HepG2 (cell line): ENCODE results near the gene GTF3C5. TPM values are rescaled to one million over a fixed set of nuclear protein-coding genes. Genes with fewer than 3 reads are reported as not detected.

Experiments
- ATAC-seq: fragments of 200-7000 bp; cut with Tn5 transposase; 3 replicates; pipeline ENCODE4 v1.9.1; 2020; ENCODE audit warnings: mild to moderate bottlenecking, moderate library complexity
- BruUV-seq: library from RNA; stranded (reverse); fragments of 400-500 nt; replicated peaks from 2 replicates; lab custom pipeline; 2021; lab: Mats Ljungman, UMichigan
- CTCF ChIA-PET: fragments of 300-600 bp; formaldehyde crosslinking; extraction: SDS; loops from one replicate; lab custom pipeline; 2021; ENCODE audit warnings: low total read pairs, inconsistent platforms, low intra/inter-chr PET ratio; lab: Yijun Ruan, JAX
- POLR2A ChIA-PET: fragments of 350-600 bp; sonication (Branson Sonifier 250); formaldehyde crosslinking; loops from one replicate; lab custom pipeline; 2020; ENCODE audit warnings: antibody characterized with exemption, inconsistent platforms; lab: Yijun Ruan, JAX
- DNase-seq: peaks from one replicate; pipeline ENCODE4 v3.0.0-alpha.2; 2015; ENCODE audit warnings: low spot score
- FAIRE-seq: peaks from 3 replicates; lab custom pipeline; 2011; peaks lifted over from hg19 to GRCh38; lab: Jason Lieb, UNC
- H2AFZ ChIP-seq: one replicate; pipeline ENCODE4 v1.6.1; 2011; ENCODE audit warnings: low read length, inconsistent platforms
- H3K27ac ChIP-seq: fragments of 300-600 bp; 3 replicates; pipeline ENCODE4 v1.8.0; 2011; ENCODE audit warnings: mixed run types, mild to moderate bottlenecking, mixed read lengths, low read length, inconsistent platforms; ENCODE audit not compliant: insufficient read depth; ENCODE audit errors: extremely low read length
- H3K27me3 ChIP-seq, 2 experiments: fragments of 200-600 bp in 1 of 2; 2 replicates in 1 of 2; 3 replicates in 1 of 2; pipeline versions ENCODE4 v1.6.0 to v1.8.0; 2011; ENCODE audit warnings: low read length in 2 of 2, mild to moderate bottlenecking in 2 of 2, moderate library complexity in 2 of 2, inconsistent platforms in 1 of 2; ENCODE audit not compliant: insufficient read depth in 2 of 2, control insufficient read depth in 1 of 2
- H3K36me3 ChIP-seq, 2 experiments: fragments of 200-600 bp in 1 of 2; replicated peaks in 1 of 2; 2 replicates in 1 of 2; 3 replicates in 1 of 2; pipeline versions ENCODE4 v1.5.1 to v1.8.0; 2011; ENCODE audit warnings: low read length in 2 of 2, inconsistent platforms in 1 of 2; ENCODE audit not compliant: insufficient read depth in 2 of 2, control insufficient read depth in 1 of 2
- H3K4me1 ChIP-seq: 2 replicates; pipeline ENCODE4 v1.5.1; 2012; ENCODE audit warnings: low read length, inconsistent platforms; ENCODE audit not compliant: insufficient read depth
- H3K4me2 ChIP-seq: 2 replicates; pipeline ENCODE4 v1.6.0; 2011; ENCODE audit warnings: low read depth, low read length, inconsistent platforms
- H3K4me3 ChIP-seq, 3 experiments: fragments of 200-600 bp in 1 of 3; sonication (generic), shearing (Covaris generic) in 1 of 3; replicated peaks in 1 of 3; 2 replicates each; pipeline ENCODE4 v1.5.1; 2011 to 2016; ENCODE audit warnings: low read length in 3 of 3, inconsistent platforms in 2 of 3, low read depth in 2 of 3, mild to moderate bottlenecking in 2 of 3, control low read depth in 1 of 3, mixed read lengths in 1 of 3; ENCODE audit not compliant: insufficient read depth in 1 of 3
- H3K79me2 ChIP-seq: one replicate; pipeline ENCODE4 v1.6.1; 2011; ENCODE audit warnings: low read length, inconsistent platforms; ENCODE audit not compliant: insufficient read depth
- H3K9ac ChIP-seq: 2 replicates; pipeline ENCODE4 v1.6.0; 2011; ENCODE audit warnings: mild to moderate bottlenecking, low read depth, low read length, inconsistent platforms; ENCODE audit not compliant: insufficient read depth
- H3K9me3 ChIP-seq: 2 replicates; pipeline ENCODE4 v1.5.1; 2012; ENCODE audit warnings: mild to moderate bottlenecking, low read length
- H4K20me1 ChIP-seq: 2 replicates; pipeline ENCODE4 v1.6.0; 2011; ENCODE audit warnings: inconsistent platforms, mild to moderate bottlenecking, low read length, moderate library complexity; ENCODE audit not compliant: insufficient read depth
- HDAC1 ChIP-seq: sonication (generic); formaldehyde crosslinking; IDR thresholded peaks from 2 replicates; pipeline ENCODE4 v1.5.1; 2020; ENCODE audit warnings: mild to moderate bottlenecking, missing genetic modification reagents
- IRX3 ChIP-seq: sonication (generic); formaldehyde crosslinking; IDR thresholded peaks from 2 replicates; pipeline ENCODE4 v1.8.1; 2023; ENCODE audit warnings: mild to moderate bottlenecking, low read depth, missing genetic modification reagents, borderline replicate concordance
- MED13 ChIP-seq: sonication (generic); formaldehyde crosslinking; IDR thresholded peaks from 2 replicates; pipeline ENCODE4 v1.5.0; 2020; ENCODE audit warnings: missing genetic modification reagents
- NCOA2 ChIP-seq: sonication (generic); formaldehyde crosslinking; IDR thresholded peaks from 2 replicates; pipeline ENCODE4 v1.8.0; 2022; ENCODE audit warnings: inconsistent platforms
- WIZ ChIP-seq: sonication (generic); formaldehyde crosslinking; IDR thresholded peaks from 2 replicates; pipeline ENCODE4 v1.5.1; 2020; ENCODE audit warnings: mild to moderate bottlenecking, missing genetic modification reagents
- ZNF17 ChIP-seq: sonication (generic); formaldehyde crosslinking; IDR thresholded peaks from 2 replicates; pipeline ENCODE4 v1.5.0; 2020; ENCODE audit warnings: mild to moderate bottlenecking, missing genetic modification reagents
- ZNF205 ChIP-seq: IDR thresholded peaks from 2 replicates; pipeline ENCODE4 v1.6.1; 2018; ENCODE audit warnings: missing biosample characterization, missing genetic modification reagents
- ZNF230 ChIP-seq: sonication (generic); formaldehyde crosslinking; IDR thresholded peaks from 2 replicates; pipeline ENCODE4 v1.4.0; 2020; ENCODE audit warnings: mild to moderate bottlenecking, missing genetic modification reagents
- ZNF234 ChIP-seq: sonication (generic); formaldehyde crosslinking; conservative IDR thresholded peaks from 2 replicates; pipeline ENCODE4 v1.5.1; 2020; ENCODE audit warnings: mild to moderate bottlenecking, missing genetic modification reagents
- ZNF296 ChIP-seq: sonication (generic); formaldehyde crosslinking; conservative IDR thresholded peaks from 2 replicates; pipeline ENCODE4 v1.5.0; 2020; ENCODE audit warnings: mild to moderate bottlenecking, missing genetic modification reagents
- ZNF768 ChIP-seq: sonication (generic); formaldehyde crosslinking; IDR thresholded peaks from 2 replicates; pipeline ENCODE4 v1.4.0; 2020; ENCODE audit warnings: missing genetic modification reagents
- WGBS: methylation state at CpG from one replicate; pipeline ENCODE4 v1.1.6; 2017; ENCODE audit warnings: low lambda C conversion rate; 5-methylcytosine and 5-hydroxymethylcytosine counted together
- in situ Hi-C: cut with HindIII; loops from 2 replicates; pipeline ENCODE4 v1.10.0; 2017; ENCODE audit warnings: low pct_unique_long_range_greater_than_20kb; ENCODE audit not compliant: extremely low pct_ligation_motif_present
- intact Hi-C: fragments of 100-400 bp; cut with micrococcal nuclease; formaldehyde crosslinking; loops from one replicate; pipeline ENCODE4 v1.10.0; 2022; ENCODE audit not compliant: unreplicated experiment
- polyA plus RNA-seq, 8 experiments: library from polyadenylated mRNA; depleted of rRNA in 3 of 8; stranded (reverse) in 7 of 8; unstranded in 1 of 8; fragments of >200 nt; fragmentation: Illumina TruSeq in 4 of 8; extraction: Trizol in 4 of 8; gene quantifications; 2 replicates each; pipeline versions ENCODE4 v1.2.1 to v1.2.3, GENCODE V29; 2011 to 2016; ENCODE audit warnings: low read depth in 4 of 8, missing spikeins in 1 of 8, mixed read lengths in 1 of 8; ENCODE audit not compliant: insufficient read depth in 1 of 8
- total RNA-seq, 5 experiments: library from RNA; depleted of rRNA; stranded (reverse); fragments of >200 nt; fragmentation: Illumina TruSeq; extraction: Trizol; gene quantifications; 2 replicates each; pipeline ENCODE4 v1.2.3, GENCODE V29; 2016; ENCODE audit warnings: low read depth in 1 of 5
- TF ChIP-seq, protein P1 (sequence below): sonication (generic); formaldehyde crosslinking; IDR thresholded peaks from 2 replicates; pipeline ENCODE4 v1.4.0; 2020; ENCODE audit warnings: missing genetic modification reagents
- TF ChIP-seq, protein P2 (sequence below): IDR thresholded peaks from 2 replicates; pipeline ENCODE4 v1.6.1; 2016; ENCODE audit warnings: missing compliant biosample characterization, missing genetic modification reagents, borderline replicate concordance
- TF ChIP-seq, protein P3 (sequence below): sonication (generic); formaldehyde crosslinking; IDR thresholded peaks from 2 replicates; pipeline ENCODE4 v1.5.1; 2020; ENCODE audit warnings: mild to moderate bottlenecking, moderate library complexity, missing genetic modification reagents
- TF ChIP-seq, protein P4 (sequence below), 2 experiments: fragments of 450-650 bp in 1 of 2; sonication (generic) in 1 of 2; formaldehyde crosslinking; IDR thresholded peaks; 2 replicates each; pipeline versions ENCODE4 v1.5.0 to v1.8.0; 2020 to 2022; ENCODE audit warnings: mild to moderate bottlenecking in 1 of 2, missing genetic modification reagents in 1 of 2

Gene GTF3C5
- total and polyA plus RNA-seq, 2 of the 13 experiments (the other 11 are each of a cell fraction or from before 2014, with no cell fraction given), result 66.9 to 92.6 TPM

DNA sequence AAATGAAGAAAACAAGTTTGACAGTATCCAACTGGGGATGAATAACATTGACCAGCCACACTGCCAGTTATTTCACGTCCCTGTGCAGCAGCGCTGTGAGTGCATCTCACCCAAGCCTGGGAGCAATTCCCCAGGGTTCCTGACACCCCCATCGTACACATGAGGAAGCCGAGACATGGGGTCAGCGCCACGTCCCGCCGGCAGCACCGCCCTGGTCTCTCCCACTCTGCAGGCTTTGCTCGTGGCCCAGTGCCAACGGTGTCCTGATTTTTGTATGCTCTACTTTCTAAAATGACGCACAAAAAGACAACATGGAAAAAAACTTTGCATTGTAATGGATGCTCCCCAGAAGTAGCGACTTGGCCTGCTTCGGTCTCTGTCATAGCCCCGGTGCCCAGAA, 14.3 kb downstream of the GTF3C5 start:
- TF ChIP-seq, protein P1, sequence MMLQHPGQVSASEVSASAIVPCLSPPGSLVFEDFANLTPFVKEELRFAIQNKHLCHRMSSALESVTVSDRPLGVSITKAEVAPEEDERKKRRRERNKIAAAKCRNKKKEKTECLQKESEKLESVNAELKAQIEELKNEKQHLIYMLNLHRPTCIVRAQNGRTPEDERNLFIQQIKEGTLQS (CRISPR knock-in tag), result no peak
- TF ChIP-seq ZNF768 (no peak), NCOA2 (CRISPR knock-in tag) (no peak), ZNF17 (no peak), ZNF296 (CRISPR knock-in tag) (no peak)
- TF ChIP-seq, protein P2, sequence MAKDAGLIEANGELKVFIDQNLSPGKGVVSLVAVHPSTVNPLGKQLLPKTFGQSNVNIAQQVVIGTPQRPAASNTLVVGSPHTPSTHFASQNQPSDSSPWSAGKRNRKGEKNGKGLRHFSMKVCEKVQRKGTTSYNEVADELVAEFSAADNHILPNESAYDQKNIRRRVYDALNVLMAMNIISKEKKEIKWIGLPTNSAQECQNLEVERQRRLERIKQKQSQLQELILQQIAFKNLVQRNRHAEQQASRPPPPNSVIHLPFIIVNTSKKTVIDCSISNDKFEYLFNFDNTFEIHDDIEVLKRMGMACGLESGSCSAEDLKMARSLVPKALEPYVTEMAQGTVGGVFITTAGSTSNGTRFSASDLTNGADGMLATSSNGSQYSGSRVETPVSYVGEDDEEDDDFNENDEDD (CRISPR knock-in tag), result no peak
- H3K79me2 ChIP-seq, result no peaks in the 10 kb centered on the region
- intact Hi-C loops, result no loop called here
- no peak for DNase-seq
- no peak overlapping the region for H3K27ac ChIP-seq
- H2AFZ ChIP-seq, result no peak overlapping the region
- H3K27me3 ChIP-seq, result no peaks in the 10 kb centered on the region
- POLR2A ChIA-PET, result no interaction called here
- WGBS, result 96% methylated on average over 15 of the region's 15 CpGs
- H3K4me2 ChIP-seq, result no peak overlapping the region
- H3K36me3 ChIP-seq, result peaks cover 32 to 69% of the 10 kb centered on the region in 2 experiments
- no peak for FAIRE-seq
- H3K4me1 ChIP-seq, result no peaks in the 10 kb centered on the region
- H3K9me3 ChIP-seq, result no peaks in the 10 kb centered on the region
- no peak overlapping the region for H3K4me3 ChIP-seq
- in situ Hi-C loops, result loop anchor here (10.0 kb wide), 1 partner anchor 100 kb away; no protein-coding TSS in a partner anchor
- no peak overlapping the region for H3K9ac ChIP-seq
- no TSS peak for BruUV-seq
- H4K20me1 ChIP-seq, result no peaks in the 10 kb centered on the region
- CTCF ChIA-PET, result no interaction called here
- ATAC-seq, result no peak

DNA sequence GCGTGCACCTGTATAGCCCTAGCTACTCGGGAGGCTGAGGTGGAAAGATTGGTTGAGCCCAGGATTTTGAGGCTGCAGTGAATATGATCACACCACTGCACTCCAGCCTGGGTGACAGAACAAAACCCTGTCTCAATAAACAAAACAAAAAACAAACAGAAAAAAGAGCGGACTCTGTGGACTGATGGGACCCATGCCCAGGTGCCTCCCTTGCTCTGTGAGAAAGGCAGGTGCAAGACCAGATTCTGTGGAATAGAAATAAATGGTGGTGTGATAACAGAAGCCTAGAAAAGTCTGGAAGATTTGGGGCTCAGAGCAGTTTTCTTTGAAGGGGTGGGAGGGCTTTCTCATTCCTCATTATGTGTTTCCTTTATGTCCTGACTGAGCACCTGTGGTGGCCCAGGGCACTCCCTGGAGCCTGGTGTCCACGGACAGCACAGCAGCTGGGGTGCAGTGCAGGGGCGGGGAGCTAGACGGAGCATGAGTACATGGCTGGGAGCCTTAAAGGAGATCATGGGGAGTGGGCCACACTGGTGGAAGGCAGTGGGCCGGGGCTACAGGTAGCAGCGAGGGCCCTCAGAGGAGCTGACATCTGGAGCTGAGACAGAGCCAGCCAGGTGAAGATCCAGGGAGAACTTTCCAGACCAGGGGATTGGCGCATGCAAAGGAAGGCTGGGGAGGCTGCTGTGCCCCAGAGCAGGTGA, 15.6 kb downstream of the GTF3C5 start:
- H3K4me2 ChIP-seq, result no peak overlapping the region
- H3K9me3 ChIP-seq, result no peaks in the 10 kb centered on the region
- no peaks in the 10 kb centered on the region for H3K27me3 ChIP-seq
- no TSS peak for BruUV-seq
- DNase-seq (no peak), ATAC-seq (no peak), FAIRE-seq (no peak)
- H3K9ac ChIP-seq, result no peak overlapping the region
- H3K4me1 ChIP-seq, result no peaks in the 10 kb centered on the region
- H3K4me3 ChIP-seq, result no peak overlapping the region
- peaks cover 35 to 79% of the 10 kb centered on the region in 2 experiments for H3K36me3 ChIP-seq
- in situ Hi-C loops (loop anchor here (10.0 kb wide), 1 partner anchor 98 kb away; no protein-coding TSS in a partner anchor), intact Hi-C loops (no loop called here)
- H4K20me1 ChIP-seq, result no peaks in the 10 kb centered on the region
- CTCF ChIA-PET, result no interaction called here
- no peaks in the 10 kb centered on the region for H3K79me2 ChIP-seq
- no peak overlapping the region for H2AFZ ChIP-seq
- POLR2A ChIA-PET, result no interaction called here
- H3K27ac ChIP-seq, result no peak overlapping the region
- WGBS, result 98% methylated on average over 9 of the region's 9 CpGs
- TF ChIP-seq ZNF234 (CRISPR knock-in tag) (no peak), WIZ (CRISPR knock-in tag) (no peak), ZNF230 (CRISPR knock-in tag) (no peak), ZNF205 (CRISPR knock-in tag) (no peak), HDAC1 (CRISPR knock-in tag) (no peak), IRX3 (CRISPR knock-in tag) (no peak), MED13 (no peak)
- TF ChIP-seq, protein P3, sequence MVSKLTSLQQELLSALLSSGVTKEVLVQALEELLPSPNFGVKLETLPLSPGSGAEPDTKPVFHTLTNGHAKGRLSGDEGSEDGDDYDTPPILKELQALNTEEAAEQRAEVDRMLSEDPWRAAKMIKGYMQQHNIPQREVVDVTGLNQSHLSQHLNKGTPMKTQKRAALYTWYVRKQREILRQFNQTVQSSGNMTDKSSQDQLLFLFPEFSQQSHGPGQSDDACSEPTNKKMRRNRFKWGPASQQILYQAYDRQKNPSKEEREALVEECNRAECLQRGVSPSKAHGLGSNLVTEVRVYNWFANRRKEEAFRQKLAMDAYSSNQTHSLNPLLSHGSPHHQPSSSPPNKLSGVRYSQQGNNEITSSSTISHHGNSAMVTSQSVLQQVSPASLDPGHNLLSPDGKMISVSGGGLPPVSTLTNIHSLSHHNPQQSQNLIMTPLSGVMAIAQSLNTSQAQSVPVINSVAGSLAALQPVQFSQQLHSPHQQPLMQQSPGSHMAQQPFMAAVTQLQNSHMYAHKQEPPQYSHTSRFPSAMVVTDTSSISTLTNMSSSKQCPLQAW, result no peak
- TF ChIP-seq, protein P4, sequence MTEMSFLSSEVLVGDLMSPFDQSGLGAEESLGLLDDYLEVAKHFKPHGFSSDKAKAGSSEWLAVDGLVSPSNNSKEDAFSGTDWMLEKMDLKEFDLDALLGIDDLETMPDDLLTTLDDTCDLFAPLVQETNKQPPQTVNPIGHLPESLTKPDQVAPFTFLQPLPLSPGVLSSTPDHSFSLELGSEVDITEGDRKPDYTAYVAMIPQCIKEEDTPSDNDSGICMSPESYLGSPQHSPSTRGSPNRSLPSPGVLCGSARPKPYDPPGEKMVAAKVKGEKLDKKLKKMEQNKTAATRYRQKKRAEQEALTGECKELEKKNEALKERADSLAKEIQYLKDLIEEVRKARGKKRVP (CRISPR knock-in tag; IDR thresholded peaks at IDR 0.05), result no peak
